ENCODE measurements around the gene PTCSC3.
A peak's percentile ranks its signal among the peaks of the same experiment; 100 is the strongest.

Gene PTCSC3

GRCh38 chr14:36212577-36212976, 36.1 kb upstream of the PTCSC3 start:
- no peak for TF ChIP-seq CTCF (IDR thresholded peaks at IDR 0.05; ENCODE audit: low read depth, low read length, missing control alignments)
- DNase-seq: no peak
- H3K36me3 ChIP-seq (replicated peaks): no peaks in the 10 kb centered on the region
- in situ Hi-C loops (cut with HindIII; ENCODE audit: low pct_ligation_motif_present, low sequenced_read_pairs): no loop called here
- no peak overlapping the region for H3K27ac ChIP-seq
- H3K27me3 ChIP-seq (replicated peaks): no peaks in the 10 kb centered on the region
- no peak overlapping the region for H3K4me3 ChIP-seq (ENCODE audit: low read depth, low read length)

- no peak for TF ChIP-seq CTCF (IDR thresholded peaks at IDR 0.05; ENCODE audit: low read depth, low read length, missing control alignments)
- in situ Hi-C loops (cut with HindIII; ENCODE audit: low pct_ligation_motif_present, low sequenced_read_pairs): no loop called here
- no peak for DNase-seq
- H3K27me3 ChIP-seq (replicated peaks): no peaks in the 10 kb centered on the region
- no peaks in the 10 kb centered on the region for H3K36me3 ChIP-seq (replicated peaks)
- no peak overlapping the region for H3K4me3 ChIP-seq (ENCODE audit: low read depth, low read length)
- no peak overlapping the region for H3K27ac ChIP-seq
Observed at GRCh38 chr14:36208690-36209278, 32.3 kb upstream of the PTCSC3 start.

- TF ChIP-seq CTCF (IDR thresholded peaks at IDR 0.05; ENCODE audit: low read depth, low read length, missing control alignments): peak; percentile 34
- no peak overlapping the region for H3K4me3 ChIP-seq (ENCODE audit: low read depth, low read length)
- no peak overlapping the region for H3K27ac ChIP-seq
- in situ Hi-C loops (cut with HindIII; ENCODE audit: low pct_ligation_motif_present, low sequenced_read_pairs): no loop called here
- no peak for DNase-seq
- no peaks in the 10 kb centered on the region for H3K27me3 ChIP-seq (replicated peaks)
- H3K36me3 ChIP-seq (replicated peaks): no peaks in the 10 kb centered on the region
Observed at GRCh38 chr14:36207500-36207899, 31.0 kb upstream of the PTCSC3 start.

GRCh38 chr14:36204461-36205073, 28.0 kb upstream of the PTCSC3 start:
- in situ Hi-C loops (cut with HindIII; ENCODE audit: low pct_ligation_motif_present, low sequenced_read_pairs): no loop called here

GRCh38 chr14:36198378-36198777, 21.9 kb upstream of the PTCSC3 start:
- no peak for DNase-seq
- no peak for TF ChIP-seq CTCF (IDR thresholded peaks at IDR 0.05; ENCODE audit: low read depth, low read length, missing control alignments)
- Histone ChIP-seq H3K27ac (no peak overlapping the region), H3K27me3 (replicated peaks) (no peaks in the 10 kb centered on the region), H3K36me3 (replicated peaks) (no peaks in the 10 kb centered on the region), H3K4me3 (ENCODE audit: low read depth, low read length) (no peak overlapping the region)
- in situ Hi-C loops (cut with HindIII; ENCODE audit: low pct_ligation_motif_present, low sequenced_read_pairs): no loop called here

More at GRCh38 chr14:36204461-36205073, 28.0 kb upstream of the PTCSC3 start:
- no peak for DNase-seq
- Histone ChIP-seq H3K27me3 (replicated peaks) (no peaks in the 10 kb centered on the region), H3K4me3 (ENCODE audit: low read depth, low read length) (no peak overlapping the region), H3K27ac (no peak overlapping the region), H3K36me3 (replicated peaks) (no peaks in the 10 kb centered on the region)
- TF ChIP-seq CTCF (IDR thresholded peaks at IDR 0.05; ENCODE audit: low read depth, low read length, missing control alignments): no peak

- TF ChIP-seq CTCF (IDR thresholded peaks at IDR 0.05; ENCODE audit: low read depth, low read length, missing control alignments): no peak
- H3K27ac ChIP-seq: no peak overlapping the region
- in situ Hi-C loops (cut with HindIII; ENCODE audit: low pct_ligation_motif_present, low sequenced_read_pairs): no loop called here
- H3K4me3 ChIP-seq (ENCODE audit: low read depth, low read length): no peak overlapping the region
- no peaks in the 10 kb centered on the region for H3K36me3 ChIP-seq (replicated peaks)
- H3K27me3 ChIP-seq (replicated peaks): no peaks in the 10 kb centered on the region
- no peak for DNase-seq
Observed at GRCh38 chr14:36194663-36195062, 18.1 kb upstream of the PTCSC3 start.
